Activated naive CD4-positive, alpha-beta T cell (primary cell): ENCODE results near the gene LILRA1.
"Not testable (repeated sequence)": the region's sequence is repeated elsewhere in the genome, so short reads cannot be mapped to it uniquely, and the experiment has no call there.

Experiments
- DNase-seq, 4 experiments: peaks; one replicate each; lab custom pipeline; 2025; lab: John Stamatoyannopoulos, UW

Gene LILRA1

DNA sequence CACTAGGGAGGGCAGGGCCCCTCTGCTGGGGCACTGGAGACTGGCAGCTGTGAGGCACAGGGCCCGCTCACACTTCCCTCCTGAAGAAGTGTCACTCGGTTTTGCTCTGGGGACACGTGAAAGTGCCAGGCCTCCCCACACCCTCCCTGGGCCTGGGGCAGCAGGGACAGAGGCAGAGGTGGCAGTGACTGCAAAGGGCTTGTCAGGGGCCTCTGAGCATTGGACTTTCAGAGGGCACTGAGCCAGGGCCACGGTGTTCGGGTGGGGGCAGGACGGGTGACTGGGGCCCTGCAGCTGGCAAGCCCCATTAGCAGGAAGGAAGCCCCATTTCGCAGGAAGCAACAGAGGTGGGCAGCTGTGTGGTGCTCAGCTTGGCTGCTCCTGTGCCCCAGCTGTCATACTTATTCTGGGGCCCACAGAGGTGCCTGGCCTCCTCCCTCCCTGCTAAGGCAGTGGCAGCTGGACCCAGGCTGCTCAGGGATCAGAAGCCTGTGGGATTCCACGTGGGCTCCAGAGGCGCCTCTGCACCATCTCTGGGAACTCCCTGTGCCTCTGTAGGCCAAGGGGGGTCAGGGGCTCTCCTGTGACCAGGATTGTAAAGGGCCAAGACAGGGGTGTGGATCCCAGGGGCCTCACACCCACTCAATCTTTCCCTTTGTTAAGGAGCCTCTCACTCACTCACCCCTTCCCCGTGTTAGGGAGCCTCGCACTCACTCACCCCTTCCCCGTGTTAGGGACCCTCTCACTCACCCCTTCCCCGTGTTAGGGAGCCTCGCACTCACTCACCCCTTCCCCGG is 31.7 kb downstream of the LILRA1 start:
- DNase-seq: not testable (repeated sequence)

DNA sequence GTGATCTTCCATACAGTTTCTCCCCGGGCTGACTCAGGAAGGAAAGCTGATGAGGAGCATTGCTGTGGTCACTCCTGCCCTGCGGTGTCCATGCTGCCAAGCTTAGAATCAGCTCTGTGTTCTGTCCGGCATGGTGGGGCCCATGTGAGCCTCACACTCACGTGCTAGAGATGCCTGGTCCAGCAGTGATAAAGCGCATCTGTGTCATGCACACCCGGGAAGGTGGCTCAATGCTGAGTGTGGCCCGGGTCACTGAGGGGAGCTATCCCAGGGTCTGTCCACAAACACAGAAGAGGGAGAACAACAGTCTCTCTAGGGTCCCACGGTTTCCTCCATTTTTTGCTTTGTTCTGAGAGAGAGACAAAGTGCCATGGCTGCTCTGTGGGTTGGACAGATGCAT is 33.3 kb downstream of the LILRA1 start:
- no peak for DNase-seq

DNA sequence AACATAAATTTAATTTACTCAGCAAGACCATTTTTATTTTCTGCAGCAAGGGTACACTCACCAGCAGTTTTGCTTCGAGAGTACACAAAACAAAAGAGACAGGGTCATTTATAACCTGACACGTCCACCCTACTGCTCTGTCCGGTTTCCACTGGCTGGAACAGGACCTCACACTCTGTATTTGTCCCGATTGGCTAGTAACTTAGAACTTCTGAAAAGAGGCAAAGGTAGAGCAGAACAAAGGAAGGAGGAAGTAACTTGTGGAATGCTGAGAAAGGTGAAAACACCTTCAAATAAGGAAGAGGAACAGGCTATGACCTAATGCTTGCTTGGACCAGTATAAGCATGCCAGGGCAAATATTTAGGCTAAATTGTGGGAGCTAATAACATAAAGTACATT is 34.5 kb downstream of the LILRA1 start:
- not testable (repeated sequence) for DNase-seq

DNA sequence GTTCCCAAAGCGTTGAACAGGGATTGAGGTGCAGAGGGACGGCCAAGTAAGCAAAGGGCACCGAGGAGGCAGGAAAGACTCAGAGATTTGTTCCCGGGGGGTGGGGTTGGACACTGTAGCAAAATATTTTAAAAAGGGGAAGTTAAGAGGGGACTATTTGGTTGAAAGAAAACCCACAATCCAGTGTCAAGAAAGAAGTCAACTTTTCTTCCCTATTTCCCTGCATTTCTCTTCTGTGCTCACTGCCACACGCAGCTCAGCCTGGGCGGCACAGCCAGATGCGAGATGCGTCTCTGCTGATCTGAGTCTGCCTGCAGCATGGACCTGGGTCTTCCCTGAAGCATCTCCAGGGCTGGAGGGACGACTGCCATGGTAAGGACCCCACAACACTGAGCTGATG is 36.8 kb downstream of the LILRA1 start, which contains the start of gene LILRB1:
Gene LILRB1 (plus strand): TSS at position 223 of the 400 bp plus-strand sequence. CDS start 590 bp downstream, outside the sequence.
- DNase-seq: not testable (repeated sequence)

DNA sequence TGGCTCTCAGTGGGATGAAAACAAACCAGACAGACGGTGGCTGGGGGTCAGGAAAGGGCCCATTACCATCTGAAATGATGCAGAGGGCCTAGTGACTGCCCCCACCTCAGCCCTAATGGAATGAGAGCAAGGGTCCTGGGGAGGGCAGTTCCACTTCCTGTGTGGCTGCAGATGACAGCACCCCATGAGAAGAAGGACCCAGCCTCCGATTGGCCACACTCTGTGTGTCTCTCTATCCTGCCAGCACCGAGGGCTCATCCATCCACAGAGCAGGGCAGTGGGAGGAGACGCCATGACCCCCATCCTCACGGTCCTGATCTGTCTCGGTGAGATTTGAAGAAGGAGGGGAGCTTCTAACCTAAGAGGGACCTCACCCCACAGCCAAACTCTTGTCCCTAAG is 37.4 kb downstream of the LILRA1 start:
- DNase-seq: no peak

DNA sequence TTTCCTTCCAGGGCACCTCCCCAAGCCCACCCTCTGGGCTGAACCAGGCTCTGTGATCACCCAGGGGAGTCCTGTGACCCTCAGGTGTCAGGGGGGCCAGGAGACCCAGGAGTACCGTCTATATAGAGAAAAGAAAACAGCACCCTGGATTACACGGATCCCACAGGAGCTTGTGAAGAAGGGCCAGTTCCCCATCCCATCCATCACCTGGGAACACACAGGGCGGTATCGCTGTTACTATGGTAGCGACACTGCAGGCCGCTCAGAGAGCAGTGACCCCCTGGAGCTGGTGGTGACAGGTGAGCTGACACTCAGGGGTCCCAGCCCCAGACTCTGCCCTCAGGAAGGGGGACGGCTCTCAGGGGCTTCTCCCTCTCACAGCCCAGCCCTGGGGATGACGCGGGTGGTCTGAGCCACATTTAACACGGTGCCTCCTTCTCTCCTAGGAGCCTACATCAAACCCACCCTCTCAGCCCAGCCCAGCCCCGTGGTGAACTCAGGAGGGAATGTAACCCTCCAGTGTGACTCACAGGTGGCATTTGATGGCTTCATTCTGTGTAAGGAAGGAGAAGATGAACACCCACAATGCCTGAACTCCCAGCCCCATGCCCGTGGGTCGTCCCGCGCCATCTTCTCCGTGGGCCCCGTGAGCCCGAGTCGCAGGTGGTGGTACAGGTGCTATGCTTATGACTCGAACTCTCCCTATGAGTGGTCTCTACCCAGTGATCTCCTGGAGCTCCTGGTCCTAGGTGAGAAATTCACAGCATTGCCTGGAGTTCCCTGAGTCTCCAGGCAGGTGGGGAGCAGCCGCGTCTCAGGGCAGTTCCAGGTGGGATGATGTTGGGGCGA is 38.3 kb downstream of the LILRA1 start:
- DNase-seq: not testable (repeated sequence)

DNA sequence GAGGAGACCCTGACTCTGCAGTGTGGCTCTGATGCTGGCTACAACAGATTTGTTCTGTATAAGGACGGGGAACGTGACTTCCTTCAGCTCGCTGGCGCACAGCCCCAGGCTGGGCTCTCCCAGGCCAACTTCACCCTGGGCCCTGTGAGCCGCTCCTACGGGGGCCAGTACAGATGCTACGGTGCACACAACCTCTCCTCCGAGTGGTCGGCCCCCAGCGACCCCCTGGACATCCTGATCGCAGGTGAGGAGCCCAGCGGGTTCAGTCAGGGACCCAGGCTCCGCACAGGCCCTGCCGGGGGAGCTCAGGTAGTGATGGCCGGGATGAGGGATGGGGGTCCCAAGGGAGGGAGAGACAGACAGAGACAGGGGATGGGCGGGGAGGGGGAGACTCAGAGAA is 39.1 kb downstream of the LILRA1 start:
- not testable (repeated sequence) for DNase-seq

DNA sequence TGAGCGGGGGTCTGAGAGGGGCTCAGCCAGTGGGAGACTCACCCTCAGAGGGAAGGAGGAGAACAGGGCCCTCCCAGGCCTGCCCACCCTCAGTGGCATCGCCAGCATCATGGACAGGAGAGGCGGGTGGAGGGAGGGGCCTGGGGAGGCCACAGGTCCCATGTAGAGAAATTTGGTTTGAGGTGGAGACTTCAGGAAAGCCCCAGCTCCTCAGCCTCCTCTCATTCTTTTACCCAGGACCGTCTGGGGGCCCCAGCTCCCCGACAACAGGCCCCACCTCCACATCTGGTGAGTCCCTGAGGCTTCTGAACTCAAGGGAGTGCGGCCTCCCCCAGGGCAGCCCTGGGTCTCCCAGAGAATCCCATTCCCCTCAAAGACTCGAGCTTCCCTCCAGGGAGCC is 40.0 kb downstream of the LILRA1 start:
- DNase-seq: no peak

DNA sequence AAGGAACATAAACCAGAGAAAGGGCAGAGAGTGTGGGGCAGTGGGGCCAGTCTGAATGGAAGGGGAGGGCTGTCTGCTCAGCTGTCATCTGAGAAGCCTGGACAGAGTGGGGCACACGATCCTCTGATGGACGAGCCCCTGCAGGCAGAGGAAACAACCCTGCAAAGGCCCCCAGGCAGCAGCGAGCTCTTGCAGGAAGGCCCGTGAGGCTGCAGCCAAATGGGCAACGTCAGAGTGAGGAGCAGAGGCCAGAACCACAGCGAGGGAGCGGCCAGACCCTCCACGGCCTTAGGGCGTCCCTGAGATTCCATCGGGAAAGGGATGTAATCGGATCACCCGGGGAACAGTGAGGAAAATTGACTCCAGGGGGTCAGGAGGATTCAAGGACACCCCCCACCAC is 42.6 kb downstream of the LILRA1 start:
- DNase-seq: not testable (repeated sequence)

DNA sequence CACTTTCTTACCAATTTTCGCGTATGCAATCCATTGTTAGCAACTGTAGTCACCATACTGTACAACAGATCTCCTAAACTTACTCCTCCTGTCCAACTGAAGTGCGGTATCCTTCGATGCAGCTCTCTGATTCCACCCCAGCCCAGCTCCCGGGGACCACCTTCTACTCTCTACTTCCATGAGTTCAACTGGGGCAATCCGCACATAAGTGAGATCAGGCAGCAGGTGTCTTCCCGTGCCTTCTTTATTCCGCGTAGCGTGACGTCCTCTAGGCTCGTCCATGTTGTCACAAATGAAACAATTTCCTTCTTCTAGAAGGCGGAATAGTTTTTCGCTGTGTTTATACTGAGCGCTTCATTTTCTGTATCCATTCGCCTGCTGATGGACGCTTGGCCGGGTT is 45.3 kb downstream of the LILRA1 start:
- DNase-seq: no peak

DNA sequence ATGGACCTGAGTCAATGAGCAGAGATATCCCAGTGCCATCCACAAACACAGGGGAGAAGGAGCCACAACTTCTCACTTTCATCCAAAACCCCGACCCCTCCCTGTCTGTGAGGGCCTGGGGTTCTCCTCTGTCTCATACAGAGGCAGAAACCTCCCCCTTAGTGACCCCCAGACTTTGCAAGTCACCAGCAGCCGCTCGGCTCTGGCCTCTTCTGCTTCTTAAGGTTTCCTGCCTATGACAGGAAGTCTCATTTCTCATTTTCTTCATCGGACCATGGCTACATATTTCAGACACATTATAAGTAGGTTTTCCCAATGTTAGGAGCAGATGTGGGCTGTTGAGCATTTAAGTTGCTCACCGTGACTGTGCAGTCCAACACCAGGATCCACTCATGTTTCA is 49.5 kb downstream of the LILRA1 start:
- not testable (repeated sequence) for DNase-seq

DNA sequence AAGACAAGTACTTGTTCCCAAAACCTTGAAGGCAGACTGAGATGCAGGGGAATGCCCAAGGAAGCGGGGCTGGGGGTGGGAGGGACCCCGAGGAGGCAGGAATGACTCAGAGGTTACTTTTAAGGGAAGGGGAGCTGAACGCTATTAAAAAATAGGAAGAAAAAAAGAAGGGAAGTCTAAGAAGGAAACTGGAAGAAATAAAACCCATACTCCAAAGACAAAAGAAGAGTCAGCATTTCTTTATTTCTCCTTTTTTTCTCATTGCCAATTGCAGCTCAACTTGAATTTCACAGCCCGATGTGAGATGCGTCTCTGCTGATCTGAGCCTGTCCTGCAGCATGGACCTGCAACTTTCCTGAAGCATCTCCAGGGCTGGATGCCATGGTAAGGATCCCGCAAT is 50.2 kb downstream of the LILRA1 start:
- DNase-seq: not testable (repeated sequence)

DNA sequence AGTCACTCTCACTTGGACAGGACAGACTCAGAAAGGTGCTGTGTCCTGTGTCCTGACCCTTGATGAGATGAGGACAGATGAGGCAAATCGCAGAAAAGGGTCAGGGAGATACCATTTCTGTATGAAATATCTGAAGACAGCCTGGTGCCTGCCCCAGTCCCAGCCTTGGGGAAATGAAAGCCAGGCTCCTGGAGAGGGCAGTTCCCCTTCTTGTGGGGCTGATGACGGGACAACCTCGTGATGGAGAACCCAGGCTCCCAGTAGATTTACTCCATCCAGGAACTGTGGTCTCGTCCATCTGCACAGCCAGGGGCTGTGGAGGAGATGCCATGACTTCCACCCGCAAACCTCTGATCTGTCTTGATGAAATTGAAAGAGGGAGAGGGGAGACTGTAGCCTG is 50.6 kb downstream of the LILRA1 start:
- DNase-seq: no peak

DNA sequence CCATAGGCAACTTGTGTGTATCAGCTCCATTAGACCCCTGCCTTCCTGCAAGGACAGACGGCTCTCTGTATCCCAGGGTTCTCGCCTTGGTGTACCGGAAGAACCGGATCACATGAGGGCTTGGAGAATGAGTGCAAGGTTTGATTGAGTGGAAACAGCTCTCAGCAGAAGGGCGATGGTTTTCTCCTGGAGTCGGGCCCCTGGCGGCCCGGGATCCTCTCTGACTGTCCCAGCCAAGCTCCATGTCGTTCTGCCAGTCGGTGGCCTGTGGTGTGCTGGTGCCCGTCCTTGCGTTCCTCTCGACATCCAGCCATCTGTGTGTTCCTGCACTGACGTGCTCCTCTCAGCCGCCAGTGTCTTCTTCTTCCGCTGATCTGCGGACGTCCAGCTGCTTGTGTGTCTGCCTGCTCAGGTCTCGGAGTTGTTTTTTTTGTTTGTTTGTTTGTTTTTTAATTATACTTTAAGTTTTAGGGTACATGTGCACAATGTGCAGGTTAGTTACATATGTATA is 53.0 kb downstream of the LILRA1 start:
- DNase-seq: no peak

DNA sequence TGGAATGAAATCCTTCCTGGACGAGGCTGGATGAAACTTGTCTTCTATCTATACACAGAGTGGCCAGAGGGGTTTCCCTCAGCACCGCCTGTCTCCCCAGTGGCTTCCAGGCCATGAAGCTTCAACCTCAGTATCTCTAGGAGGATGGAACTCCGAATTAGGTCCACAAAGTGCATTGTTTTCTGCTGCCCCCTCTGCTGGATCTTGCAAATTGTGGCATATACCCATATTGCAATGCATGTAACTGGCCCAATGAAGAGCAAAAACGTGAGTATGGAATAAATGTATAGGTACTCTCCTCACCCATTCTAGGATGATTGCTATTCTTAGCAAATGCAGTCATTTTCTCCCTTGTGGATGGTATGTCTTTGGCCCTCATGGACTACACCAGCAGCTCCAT is 54.7 kb downstream of the LILRA1 start:
- DNase-seq: no peak

DNA sequence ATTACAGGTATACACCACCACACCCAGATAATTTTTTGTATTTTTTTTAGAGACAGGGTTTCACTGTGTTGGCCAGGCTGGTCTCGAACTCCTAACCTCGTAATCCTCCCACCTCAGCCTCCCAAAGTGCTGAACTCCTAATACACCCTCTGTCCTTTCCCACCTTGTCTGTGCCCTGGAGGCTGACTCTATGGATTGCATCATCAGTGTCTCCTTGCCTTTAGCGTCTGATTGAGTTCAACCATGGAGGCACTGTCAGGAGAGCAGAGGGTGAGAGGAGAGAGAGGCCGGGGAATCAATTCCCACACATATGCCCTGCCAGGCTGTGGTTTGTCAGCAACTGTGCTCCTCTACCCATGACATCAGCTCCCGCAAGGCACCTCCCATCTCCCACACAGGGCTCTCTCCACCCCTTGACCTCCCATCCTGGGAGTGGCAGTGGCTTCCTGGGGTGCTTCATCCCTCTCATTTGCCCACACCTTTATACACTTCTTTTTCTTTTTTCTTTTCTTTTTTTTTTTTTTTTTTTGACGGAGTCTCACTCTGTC is 56.8 kb downstream of the LILRA1 start:
- no peak for DNase-seq
